ENCODE measurements around the gene ITGA1.
A peak's percentile ranks its signal among the peaks of the same experiment; 100 is the strongest.

ITGA1 gene

DNA sequence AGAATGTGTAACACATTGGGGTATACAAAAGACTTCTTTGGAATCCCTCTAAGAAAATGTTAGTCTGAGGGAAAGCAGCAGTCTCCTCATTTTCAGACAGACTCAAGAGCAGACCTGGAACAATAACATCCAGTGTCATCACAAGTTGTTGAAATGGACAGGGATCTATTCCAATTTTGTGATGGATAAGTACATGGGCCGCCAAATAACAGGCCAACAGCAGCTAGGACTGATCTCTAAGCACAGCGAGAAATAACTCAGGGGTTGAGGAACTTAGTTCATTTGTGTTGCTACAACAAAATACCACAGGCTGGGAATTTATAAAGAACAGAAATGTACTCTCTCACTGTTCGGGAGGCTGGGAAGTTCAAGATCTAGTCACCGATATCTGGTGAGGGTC, 193.8 kb downstream of the ITGA1 start:
- TF ChIP-seq, protein P1, sequence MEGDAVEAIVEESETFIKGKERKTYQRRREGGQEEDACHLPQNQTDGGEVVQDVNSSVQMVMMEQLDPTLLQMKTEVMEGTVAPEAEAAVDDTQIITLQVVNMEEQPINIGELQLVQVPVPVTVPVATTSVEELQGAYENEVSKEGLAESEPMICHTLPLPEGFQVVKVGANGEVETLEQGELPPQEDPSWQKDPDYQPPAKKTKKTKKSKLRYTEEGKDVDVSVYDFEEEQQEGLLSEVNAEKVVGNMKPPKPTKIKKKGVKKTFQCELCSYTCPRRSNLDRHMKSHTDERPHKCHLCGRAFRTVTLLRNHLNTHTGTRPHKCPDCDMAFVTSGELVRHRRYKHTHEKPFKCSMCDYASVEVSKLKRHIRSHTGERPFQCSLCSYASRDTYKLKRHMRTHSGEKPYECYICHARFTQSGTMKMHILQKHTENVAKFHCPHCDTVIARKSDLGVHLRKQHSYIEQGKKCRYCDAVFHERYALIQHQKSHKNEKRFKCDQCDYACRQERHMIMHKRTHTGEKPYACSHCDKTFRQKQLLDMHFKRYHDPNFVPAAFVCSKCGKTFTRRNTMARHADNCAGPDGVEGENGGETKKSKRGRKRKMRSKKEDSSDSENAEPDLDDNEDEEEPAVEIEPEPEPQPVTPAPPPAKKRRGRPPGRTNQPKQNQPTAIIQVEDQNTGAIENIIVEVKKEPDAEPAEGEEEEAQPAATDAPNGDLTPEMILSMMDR (IDR thresholded peaks at IDR 0.05; ENCODE audit: insufficient read depth, low read length, poor library complexity, severe bottlenecking): no peak
- Histone ChIP-seq H3K27me3 (replicated peaks; ENCODE audit: control insufficient read depth, insufficient read depth, low read length) (no peaks in the 10 kb centered on the region), H3K4me3 (replicated peaks; ENCODE audit: low read depth, low read length) (no peak overlapping the region), H3K36me3 (ENCODE audit: control insufficient read depth, insufficient read depth, low read length) (no peaks in the 10 kb centered on the region)
- no peak for DNase-seq (ENCODE audit: extremely low read depth, insufficient read length)

- DNase-seq (ENCODE audit: extremely low read depth, insufficient read length): no peak
- TF ChIP-seq, protein P1 (IDR thresholded peaks at IDR 0.05; ENCODE audit: insufficient read depth, low read length, poor library complexity, severe bottlenecking): no peak
- no peak overlapping the region for H3K4me3 ChIP-seq (replicated peaks; ENCODE audit: low read depth, low read length)
- H3K36me3 ChIP-seq (ENCODE audit: control insufficient read depth, insufficient read depth, low read length): no peaks in the 10 kb centered on the region
- H3K27me3 ChIP-seq (replicated peaks; ENCODE audit: control insufficient read depth, insufficient read depth, low read length): no peaks in the 10 kb centered on the region
Measured at GRCh38 chr5:52983731-52984636, 196.3 kb downstream of the ITGA1 start.

GRCh38 chr5:52985306-52985705, 197.6 kb downstream of the ITGA1 start:
- no peak overlapping the region for H3K4me3 ChIP-seq (replicated peaks; ENCODE audit: low read depth, low read length)
- H3K27me3 ChIP-seq (replicated peaks; ENCODE audit: control insufficient read depth, insufficient read depth, low read length): no peaks in the 10 kb centered on the region; the same call in 1 of the 2 replicates
- H3K36me3 ChIP-seq (ENCODE audit: control insufficient read depth, insufficient read depth, low read length): no peaks in the 10 kb centered on the region
- DNase-seq (ENCODE audit: extremely low read depth, insufficient read length): no peak
- TF ChIP-seq, protein P1 (IDR thresholded peaks at IDR 0.05; ENCODE audit: insufficient read depth, low read length, poor library complexity, severe bottlenecking): no peak

DNA sequence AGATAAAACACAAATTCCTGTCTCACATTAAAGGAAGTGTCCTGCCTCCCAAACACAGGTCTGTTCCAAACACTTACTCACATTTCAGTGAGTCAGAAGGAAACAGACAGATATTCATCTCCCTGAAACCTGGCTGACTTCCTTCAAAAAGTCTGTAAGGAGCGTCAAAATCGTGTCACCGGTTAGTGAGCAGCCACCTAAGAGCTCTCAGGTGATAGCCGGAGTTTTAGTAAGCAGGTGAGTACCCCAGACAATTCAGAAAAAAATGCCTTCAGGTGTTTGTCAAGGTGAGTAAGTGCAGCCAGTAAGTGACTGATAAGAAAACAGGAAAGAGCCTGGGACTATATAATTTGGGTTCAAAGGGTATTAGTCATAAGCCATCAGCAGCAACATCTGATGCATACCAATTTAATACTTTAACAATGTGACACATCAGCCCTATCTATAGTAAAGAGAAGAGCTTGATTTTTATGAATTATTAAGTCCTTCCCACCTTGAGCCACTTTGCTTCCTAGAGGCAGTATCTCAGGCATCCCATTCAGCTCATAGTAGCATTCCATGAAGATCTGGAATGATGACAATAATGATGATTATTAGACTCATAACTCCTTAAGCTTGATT, 200.1 kb downstream of the ITGA1 start:
- Histone ChIP-seq H3K36me3 (ENCODE audit: control insufficient read depth, insufficient read depth, low read length) (no peaks in the 10 kb centered on the region), H3K27me3 (replicated peaks; ENCODE audit: control insufficient read depth, insufficient read depth, low read length) (no peaks in the 10 kb centered on the region; the same call in 1 of the 2 replicates), H3K4me3 (replicated peaks; ENCODE audit: low read depth, low read length) (no peak overlapping the region)
- no peak for DNase-seq (ENCODE audit: extremely low read depth, insufficient read length)
- TF ChIP-seq, protein P1 (IDR thresholded peaks at IDR 0.05; ENCODE audit: insufficient read depth, low read length, poor library complexity, severe bottlenecking): no peak

DNA sequence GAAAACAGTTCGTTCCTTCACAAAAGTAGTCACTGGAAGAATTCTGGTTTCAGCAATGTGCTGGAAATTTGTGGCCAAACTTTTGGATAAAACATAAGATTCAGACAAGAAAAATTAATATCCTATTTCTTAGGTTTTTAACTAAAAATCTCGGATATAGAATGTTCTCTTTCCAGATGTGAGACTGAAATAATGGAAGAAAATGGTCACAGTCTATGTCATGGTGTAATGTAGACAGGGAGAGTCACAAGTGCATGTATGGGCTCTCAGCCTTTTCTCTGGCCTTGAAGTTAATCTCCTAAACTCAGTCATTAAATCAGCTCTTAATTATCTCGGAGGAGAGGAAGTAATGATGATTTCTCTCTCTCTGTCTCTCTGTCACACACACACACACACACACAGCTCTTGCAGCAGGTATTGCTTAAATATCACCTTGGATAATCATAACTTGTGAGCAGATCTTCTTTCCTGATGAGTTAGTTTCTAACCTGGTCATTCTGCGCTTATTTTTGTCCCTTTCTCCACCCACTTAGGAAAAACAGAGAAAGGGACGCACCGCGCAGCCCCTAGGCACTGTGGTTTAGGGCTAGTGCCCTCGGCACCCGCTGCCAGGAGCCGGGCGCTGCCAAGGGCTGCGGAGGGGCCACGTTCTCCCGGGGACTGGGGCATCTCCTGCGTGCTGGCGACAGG, 200.8 kb downstream of the ITGA1 start:
- DNase-seq (ENCODE audit: extremely low read depth, insufficient read length): no peak
- Histone ChIP-seq H3K36me3 (ENCODE audit: control insufficient read depth, insufficient read depth, low read length) (no peaks in the 10 kb centered on the region), H3K4me3 (replicated peaks; ENCODE audit: low read depth, low read length) (peak overlapping the region; percentile 54), H3K27me3 (replicated peaks; ENCODE audit: control insufficient read depth, insufficient read depth, low read length) (no peaks in the 10 kb centered on the region; the same call in 1 of the 2 replicates)
- TF ChIP-seq, protein P1 (IDR thresholded peaks at IDR 0.05; ENCODE audit: insufficient read depth, low read length, poor library complexity, severe bottlenecking): no peak
